ENCODE data around the gene AGPAT1. TPM values are rescaled to one million over a fixed set of nuclear protein-coding genes. Genes with fewer than 3 reads are reported as not detected.

AGPAT1 gene
- total and polyA plus RNA-seq, 2 of the 13 experiments (the other 11 are each of a cell fraction or from before 2014, with no cell fraction given): 51.3 to 139 TPM

- TF ChIP-seq, protein P1, sequence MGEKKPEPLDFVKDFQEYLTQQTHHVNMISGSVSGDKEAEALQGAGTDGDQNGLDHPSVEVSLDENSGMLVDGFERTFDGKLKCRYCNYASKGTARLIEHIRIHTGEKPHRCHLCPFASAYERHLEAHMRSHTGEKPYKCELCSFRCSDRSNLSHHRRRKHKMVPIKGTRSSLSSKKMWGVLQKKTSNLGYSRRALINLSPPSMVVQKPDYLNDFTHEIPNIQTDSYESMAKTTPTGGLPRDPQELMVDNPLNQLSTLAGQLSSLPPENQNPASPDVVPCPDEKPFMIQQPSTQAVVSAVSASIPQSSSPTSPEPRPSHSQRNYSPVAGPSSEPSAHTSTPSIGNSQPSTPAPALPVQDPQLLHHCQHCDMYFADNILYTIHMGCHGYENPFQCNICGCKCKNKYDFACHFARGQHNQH (CRISPR knock-in tag; IDR thresholded peaks at IDR 0.05): peak; percentile 58; the same call in 1 of the 2 replicates
- TF ChIP-seq ZNF607 (CRISPR knock-in tag; IDR thresholded peaks at IDR 0.05; ENCODE audit: borderline replicate concordance) (peak; percentile 55; the same call in 1 of the 2 replicates), MIER3 (CRISPR knock-in tag; IDR thresholded peaks at IDR 0.05; ENCODE audit: borderline replicate concordance) (peak; percentile 53; the same call in 1 of the 2 replicates), HOXA3 (CRISPR knock-in tag; IDR thresholded peaks at IDR 0.05) (peak; percentile 63; the same call in 1 of the 2 replicates), KLF12 (CRISPR knock-in tag; IDR thresholded peaks at IDR 0.05; ENCODE audit: borderline replicate concordance) (peak; percentile 83), KDM4B (CRISPR knock-in tag; IDR thresholded peaks at IDR 0.05) (no peak), TBL1XR1 (IDR thresholded peaks at IDR 0.05; ENCODE audit: borderline replicate concordance, low read length, partially characterized antibody) (no peak), ZNF747 (CRISPR knock-in tag; IDR thresholded peaks at IDR 0.05; ENCODE audit: borderline replicate concordance) (no peak; the same call in 1 of the 2 replicates), ZNF703 (CRISPR knock-in tag; IDR thresholded peaks at IDR 0.05; ENCODE audit: borderline replicate concordance) (no peak), ZNF451 (CRISPR knock-in tag; IDR thresholded peaks at IDR 0.05) (no peak), ZNF775 (CRISPR knock-in tag; IDR thresholded peaks at IDR 0.05; ENCODE audit: borderline replicate concordance) (no peak), HIC2 (CRISPR knock-in tag; IDR thresholded peaks at IDR 0.05; ENCODE audit: low read depth) (0 out of 2 replicates have a peak, but pooled peaks have one; percentile 25), ZNF619 (CRISPR knock-in tag; IDR thresholded peaks at IDR 0.05) (no peak), MYNN (CRISPR knock-in tag; IDR thresholded peaks at IDR 0.05; ENCODE audit: low read depth) (no peak; the same call in 1 of the 2 replicates), PTBP1 (IDR thresholded peaks at IDR 0.05; ENCODE audit: low read depth, low read length, poor library complexity, severe bottlenecking) (no peak), MAF1 (CRISPR knock-in tag; IDR thresholded peaks at IDR 0.05; ENCODE audit: borderline replicate concordance) (0 out of 2 replicates have a peak, but pooled peaks have one; percentile 63), KDM5B (CRISPR knock-in tag; IDR thresholded peaks at IDR 0.05; ENCODE audit: borderline replicate concordance) (peak; percentile 89; the same call in 1 of the 2 replicates), CBX1 (IDR thresholded peaks at IDR 0.05; ENCODE audit: low read depth) (peak; percentile 80), RNF219 (CRISPR knock-in tag; IDR thresholded peaks at IDR 0.05) (no peak)
- TF ChIP-seq, protein P2, sequence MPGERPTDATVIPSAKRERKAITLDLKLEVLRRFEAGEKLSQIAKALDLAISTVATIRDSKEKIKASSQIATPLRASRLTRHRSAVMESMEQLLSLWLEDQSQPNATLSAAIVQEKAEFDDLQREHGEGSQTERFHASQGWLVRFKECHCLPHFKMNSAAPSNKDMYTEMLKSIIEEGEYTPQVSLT (CRISPR knock-in tag; IDR thresholded peaks at IDR 0.05; ENCODE audit: borderline replicate concordance, low read depth): no peak
- TF ChIP-seq, protein P3, sequence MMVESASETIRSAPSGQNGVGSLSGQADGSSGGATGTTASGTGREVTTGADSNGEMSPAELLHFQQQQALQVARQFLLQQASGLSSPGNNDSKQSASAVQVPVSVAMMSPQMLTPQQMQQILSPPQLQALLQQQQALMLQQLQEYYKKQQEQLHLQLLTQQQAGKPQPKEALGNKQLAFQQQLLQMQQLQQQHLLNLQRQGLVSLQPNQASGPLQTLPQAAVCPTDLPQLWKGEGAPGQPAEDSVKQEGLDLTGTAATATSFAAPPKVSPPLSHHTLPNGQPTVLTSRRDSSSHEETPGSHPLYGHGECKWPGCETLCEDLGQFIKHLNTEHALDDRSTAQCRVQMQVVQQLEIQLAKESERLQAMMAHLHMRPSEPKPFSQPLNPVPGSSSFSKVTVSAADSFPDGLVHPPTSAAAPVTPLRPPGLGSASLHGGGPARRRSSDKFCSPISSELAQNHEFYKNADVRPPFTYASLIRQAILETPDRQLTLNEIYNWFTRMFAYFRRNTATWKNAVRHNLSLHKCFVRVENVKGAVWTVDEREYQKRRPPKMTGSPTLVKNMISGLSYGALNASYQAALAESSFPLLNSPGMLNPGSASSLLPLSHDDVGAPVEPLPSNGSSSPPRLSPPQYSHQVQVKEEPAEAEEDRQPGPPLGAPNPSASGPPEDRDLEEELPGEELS (CRISPR knock-in tag; IDR thresholded peaks at IDR 0.05): peak; percentile 36; the same call in 1 of the 2 replicates
Measured at GRCh38 chr6:32175711-32176475, at the start of gene AGPAT1 (continued).
